DND-41 (cell line): ENCODE data around the gene MOGAT1.

Experiments
- ATAC-seq: fragments of 200-7000 bp; cut with Tn5 transposase; 3 replicates; pipeline ENCODE4 v1.9.1; 2021; ENCODE audit warnings: low read depth; ENCODE audit not compliant: insufficient read depth
- DNase-seq: peaks from one replicate; pipeline ENCODE4 v3.0.0-alpha.2; 2020
- H2AFZ ChIP-seq: 2 replicates; pipeline ENCODE4 v1.6.0; 2012; ENCODE audit warnings: low read depth, low read length
- H3K27ac ChIP-seq: 2 replicates; pipeline ENCODE4 v1.5.1; 2012; ENCODE audit warnings: low read length, inconsistent platforms
- H3K27me3 ChIP-seq: fragments of 200-600 bp; sonication (generic); 2 replicates; pipeline ENCODE4 v1.6.0; 2012; ENCODE audit warnings: low read length, mild to moderate bottlenecking, inconsistent platforms; ENCODE audit not compliant: insufficient read depth, poor library complexity
- H3K36me3 ChIP-seq: 2 replicates; pipeline ENCODE4 v1.5.1; 2012; ENCODE audit warnings: low read length, inconsistent platforms; ENCODE audit not compliant: insufficient read depth
- H3K4me1 ChIP-seq: 2 replicates; pipeline ENCODE4 v1.5.1; 2012; ENCODE audit warnings: mild to moderate bottlenecking, low read length; ENCODE audit not compliant: insufficient read depth
- H3K4me2 ChIP-seq: 2 replicates; pipeline ENCODE4 v1.6.0; 2012; ENCODE audit warnings: mild to moderate bottlenecking, moderate library complexity, low read length, inconsistent platforms; ENCODE audit not compliant: insufficient read depth
- H3K4me3 ChIP-seq, 2 experiments: fragments of 200-600 bp in 1 of 2; shearing (Covaris generic) in 1 of 2; 2 replicates each; pipeline ENCODE4 v1.5.1; 2012 to 2016; ENCODE audit warnings: inconsistent platforms in 2 of 2, low read length in 2 of 2, mild to moderate bottlenecking in 2 of 2, low read depth in 1 of 2, moderate library complexity in 1 of 2
- H3K79me2 ChIP-seq: 2 replicates; pipeline ENCODE4 v1.6.0; 2012; ENCODE audit warnings: low read length, inconsistent platforms; ENCODE audit not compliant: insufficient read depth
- H3K9ac ChIP-seq: 2 replicates; pipeline ENCODE4 v1.6.0; 2012; ENCODE audit warnings: low read depth, mild to moderate bottlenecking, inconsistent platforms, low read length, moderate library complexity
- H3K9me3 ChIP-seq: 2 replicates; pipeline ENCODE4 v1.5.1; 2012; ENCODE audit warnings: low read length, moderate library complexity, mild to moderate bottlenecking, inconsistent platforms; ENCODE audit not compliant: insufficient read depth, severe bottlenecking
- H4K20me1 ChIP-seq: 2 replicates; pipeline ENCODE4 v1.6.0; 2012; ENCODE audit warnings: low read length; ENCODE audit not compliant: insufficient read depth
- CTCF ChIP-seq: IDR thresholded peaks from 2 replicates; pipeline ENCODE4 v1.5.1; 2012; ENCODE audit warnings: borderline replicate concordance, low read length, moderate library complexity, mild to moderate bottlenecking; ENCODE audit not compliant: poor library complexity, severe bottlenecking; ENCODE audit errors: extremely low read depth
- EZH2 ChIP-seq: IDR thresholded peaks from 3 replicates; pipeline ENCODE4 v1.6.1; 2012; ENCODE audit warnings: borderline replicate concordance, low read depth, mild to moderate bottlenecking, moderate library complexity, low read length, inconsistent platforms; ENCODE audit not compliant: severe bottlenecking

MOGAT1 gene

GRCh38 chr2:222683805-222684204 lies 12.3 kb downstream of the MOGAT1 start:
- H4K20me1 ChIP-seq, result no peaks in the 10 kb centered on the region
- H3K9me3 ChIP-seq, result no peaks in the 10 kb centered on the region
- no peaks in the 10 kb centered on the region for H3K36me3 ChIP-seq
- no peak overlapping the region for H3K9ac ChIP-seq
- H3K4me1 ChIP-seq, result peaks cover 4% of the 10 kb centered on the region; the same call in 1 of the 2 replicates
- TF ChIP-seq CTCF (no peak), EZH2 (no peak)
- no peak overlapping the region for H3K4me3 ChIP-seq
- no peak for DNase-seq
- H3K27ac ChIP-seq, result no peak overlapping the region
- no peak overlapping the region for H3K4me2 ChIP-seq
- no peak overlapping the region for H2AFZ ChIP-seq
- H3K27me3 ChIP-seq, result no peaks in the 10 kb centered on the region
- no peak for ATAC-seq
- no peaks in the 10 kb centered on the region for H3K79me2 ChIP-seq

- Histone ChIP-seq H3K79me2 (no peaks in the 10 kb centered on the region), H3K36me3 (no peaks in the 10 kb centered on the region), H3K27ac (no peak overlapping the region), H3K4me2 (no peak overlapping the region), H3K4me3 (no peak overlapping the region), H3K27me3 (no peaks in the 10 kb centered on the region), H3K9me3 (no peaks in the 10 kb centered on the region), H2AFZ (no peak overlapping the region), H4K20me1 (no peaks in the 10 kb centered on the region), H3K9ac (no peak overlapping the region), H3K4me1 (peaks cover 11% of the 10 kb centered on the region)
- ATAC-seq (no peak), DNase-seq (no peak)
- TF ChIP-seq EZH2 (no peak), CTCF (no peak)
These were observed 14.8 kb downstream of the MOGAT1 start for GRCh38 chr2:222686086-222686750.

- Histone ChIP-seq H3K36me3 (no peaks in the 10 kb centered on the region), H3K4me1 (peaks cover 11% of the 10 kb centered on the region), H3K4me2 (no peak overlapping the region), H3K9ac (no peak overlapping the region), H3K9me3 (no peaks in the 10 kb centered on the region), H3K27ac (no peak overlapping the region), H4K20me1 (no peaks in the 10 kb centered on the region), H3K4me3 (no peak overlapping the region), H2AFZ (no peak overlapping the region), H3K27me3 (no peaks in the 10 kb centered on the region), H3K79me2 (no peaks in the 10 kb centered on the region)
- no peak for DNase-seq
- no peak for TF ChIP-seq EZH2
- no peak for TF ChIP-seq CTCF
- no peak for ATAC-seq
These were observed 17.5 kb downstream of the MOGAT1 start for GRCh38 chr2:222688917-222689316.
